Temporal lobe (tissue), 1 donor: ENCODE results near the gene GLYAT. TPM values are rescaled to one million over a fixed set of nuclear protein-coding genes. Genes with fewer than 3 reads are reported as not detected.

Source experiments
- total RNA-seq: library from RNA; depleted of rRNA; stranded (reverse); fragments of >200 nt; gene quantifications from one replicate; pipeline ENCODE4 v1.2.3, GENCODE V29; 2014

Gene GLYAT
- total RNA-seq, 1 donor from 2014 or later: 0.25 TPM

Other genes with a start within 250 kb of the GLYAT start
- not detected for gene OR5B21, start 223.8 kb downstream of the GLYAT start, total RNA-seq
- gene LPXN, start 156.1 kb downstream of the GLYAT start, total RNA-seq: 2.0 TPM
- 39.3 TPM for gene ZFP91, start 152.9 kb downstream of the GLYAT start, total RNA-seq
- 1.2 TPM for gene CNTF, start 109.3 kb downstream of the GLYAT start, total RNA-seq
- gene GLYATL2, start 112.8 kb upstream of the GLYAT start, total RNA-seq: 0.74 TPM
- 0.49 TPM for gene GLYATL1, start 207.5 kb upstream of the GLYAT start, total RNA-seq